ENCODE measurements around the gene TMEM175.

Gene TMEM175

DNA sequence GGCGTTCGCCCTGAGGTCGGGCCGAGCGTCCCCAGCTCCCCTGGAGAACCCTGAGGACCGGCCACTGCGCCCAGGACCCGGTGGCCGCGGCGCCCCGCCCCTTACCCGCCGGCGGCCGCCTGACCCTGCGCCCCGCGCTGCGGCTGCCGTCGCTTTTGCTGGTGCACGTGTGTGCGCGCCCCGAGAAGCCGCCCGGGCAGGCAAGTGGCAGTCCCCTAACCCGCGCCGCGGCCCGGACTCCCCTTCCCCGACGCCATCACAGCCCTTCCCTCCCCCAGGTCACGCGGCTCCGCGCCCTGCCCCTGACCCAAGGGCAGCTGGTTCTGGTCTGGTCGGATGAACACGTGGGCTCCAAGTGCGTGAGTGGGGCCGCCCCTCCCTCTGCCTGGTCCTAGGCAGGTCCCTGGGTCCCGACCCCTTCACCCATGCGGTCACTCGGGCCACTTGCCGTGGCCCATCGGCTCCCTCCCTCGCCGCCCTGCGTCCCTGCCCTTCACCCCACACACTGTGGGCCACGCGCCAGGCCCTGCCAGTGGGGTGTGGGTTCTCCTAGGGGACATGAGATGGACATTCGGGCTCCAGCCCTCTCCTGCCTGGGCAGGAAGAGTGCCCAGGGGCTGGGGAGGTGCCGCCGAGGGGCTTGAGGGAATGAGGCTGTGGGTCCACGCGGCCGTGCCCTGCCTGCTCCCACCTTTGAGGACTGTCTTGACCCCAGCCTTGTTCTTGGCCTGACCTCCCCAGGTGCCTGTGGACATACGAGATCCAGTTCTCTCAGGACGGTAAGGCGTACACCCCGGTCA, 71.2 kb downstream of the TMEM175 start:
- H3K27me3 ChIP-seq (ENCODE audit: control insufficient read depth in 5 of 5, insufficient read depth in 4 of 5, low read length in 5 of 5): peaks cover 47 to 68% (median 52%) of the 10 kb centered on the region in 5 donors
- H3K4me3 ChIP-seq (ENCODE audit: low read depth in 1 of 5, low read length in 5 of 5): no peak overlapping the region
- H3K9me3 ChIP-seq (ENCODE audit: control insufficient read depth in 5 of 5, low read length in 5 of 5): peaks cover 0 to 4% (median 0%) of the 10 kb centered on the region in 5 donors
- no peak overlapping the region for H3K27ac ChIP-seq (ENCODE audit: low read depth, low read length)
- no peaks in the 10 kb centered on the region for H3K36me3 ChIP-seq (ENCODE audit: control insufficient read depth in 5 of 5, insufficient read depth in 5 of 5, low read length in 5 of 5)
- peaks cover 0 to 26% (median 19%) of the 10 kb centered on the region in 5 donors for H3K4me1 ChIP-seq (ENCODE audit: control insufficient read depth in 5 of 5, insufficient read depth in 5 of 5, low read length in 5 of 5)
- no peak overlapping the region for H3K9ac ChIP-seq (ENCODE audit: low read length in 5 of 5)

DNA sequence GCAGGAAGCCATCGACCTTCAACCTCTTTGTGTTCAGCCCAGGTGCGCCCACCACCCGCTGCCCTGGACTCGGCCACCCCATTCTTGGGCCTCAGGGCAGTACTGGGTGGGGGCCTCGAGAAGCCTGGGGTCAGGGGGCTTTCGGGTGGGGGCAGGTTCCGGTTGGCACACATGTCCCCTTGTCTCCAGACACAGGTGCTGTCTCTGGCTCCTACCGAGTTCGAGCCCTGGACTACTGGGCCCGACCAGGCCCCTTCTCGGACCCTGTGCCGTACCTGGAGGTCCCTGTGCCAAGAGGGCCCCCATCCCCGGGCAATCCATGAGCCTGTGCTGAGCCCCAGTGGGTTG, 71.8 kb downstream of the TMEM175 start:
- Histone ChIP-seq H3K27me3 (ENCODE audit: control insufficient read depth in 5 of 5, insufficient read depth in 4 of 5, low read length in 5 of 5) (peaks cover 47 to 69% (median 55%) of the 10 kb centered on the region in 5 donors), H3K4me3 (ENCODE audit: low read depth in 1 of 5, low read length in 5 of 5) (no peak overlapping the region), H3K36me3 (ENCODE audit: control insufficient read depth in 5 of 5, insufficient read depth in 5 of 5, low read length in 5 of 5) (no peaks in the 10 kb centered on the region)

DNA sequence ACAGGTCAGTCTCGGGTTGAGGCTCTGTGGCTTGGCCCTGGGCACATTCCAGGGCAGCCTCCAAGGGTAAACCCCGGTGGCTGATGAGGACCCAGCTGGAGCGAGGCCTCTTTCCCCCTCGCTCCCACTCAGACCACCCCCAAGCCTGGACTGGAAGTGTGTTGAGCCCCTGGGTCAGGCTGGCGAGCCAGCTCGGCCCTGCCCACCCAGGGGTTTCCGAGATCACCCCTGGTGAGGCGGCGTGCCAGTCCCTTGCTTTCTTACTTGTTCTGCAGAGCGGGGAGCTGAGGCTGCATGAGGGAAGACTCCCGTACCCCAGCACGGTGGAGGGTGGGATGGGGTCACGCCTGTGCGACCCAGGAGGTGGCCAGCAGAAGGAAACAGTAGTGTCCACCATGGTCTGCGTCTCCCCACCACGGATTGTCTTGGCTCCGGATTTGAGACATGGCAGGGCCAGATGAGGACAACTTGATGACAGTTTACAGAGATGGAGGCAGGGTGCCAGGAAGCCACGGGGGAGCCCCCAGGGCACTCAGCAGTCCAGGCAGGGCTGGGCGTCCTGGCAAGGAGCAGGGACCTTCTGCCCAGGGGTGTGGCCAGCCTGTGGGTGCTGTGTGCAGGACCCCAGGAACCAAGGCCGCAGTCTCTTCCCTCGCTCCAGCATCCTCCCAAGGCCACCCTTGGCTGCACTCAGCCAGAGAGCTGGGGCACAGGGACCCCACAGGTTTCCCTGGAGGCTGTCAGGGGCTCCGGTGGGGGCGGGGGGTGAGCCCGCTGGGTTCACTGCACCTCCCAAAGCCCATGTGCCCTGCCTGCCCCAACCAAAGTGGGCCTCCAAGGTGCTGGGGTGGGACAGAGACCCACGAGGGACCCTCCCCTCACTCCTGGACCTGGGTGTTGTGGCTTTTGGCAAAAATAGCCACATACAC, 72.6 kb downstream of the TMEM175 start:
- Histone ChIP-seq H3K9me3 (ENCODE audit: control insufficient read depth in 5 of 5, low read length in 5 of 5) (peaks cover 0 to 4% (median 0%) of the 10 kb centered on the region in 5 donors), H3K4me3 (ENCODE audit: low read depth in 1 of 5, low read length in 5 of 5) (no peak overlapping the region), H3K27me3 (ENCODE audit: control insufficient read depth in 5 of 5, insufficient read depth in 4 of 5, low read length in 5 of 5) (peaks cover 46 to 65% (median 51%) of the 10 kb centered on the region in 5 donors), H3K4me1 (ENCODE audit: control insufficient read depth in 5 of 5, insufficient read depth in 5 of 5, low read length in 5 of 5) (peaks cover 0 to 35% (median 27%) of the 10 kb centered on the region in 5 donors), H3K36me3 (ENCODE audit: control insufficient read depth in 5 of 5, insufficient read depth in 5 of 5, low read length in 5 of 5) (no peaks in the 10 kb centered on the region), H3K9ac (ENCODE audit: low read length in 5 of 5) (peak overlapping the region in 1 of 5 donors; percentile 17), H3K27ac (ENCODE audit: low read depth, low read length) (no peak overlapping the region)

More for the DNA sequence above, 71.8 kb downstream of the TMEM175 start:
- peaks cover 0 to 4% (median 0%) of the 10 kb centered on the region in 5 donors for H3K9me3 ChIP-seq (ENCODE audit: control insufficient read depth in 5 of 5, low read length in 5 of 5)
- H3K4me1 ChIP-seq (ENCODE audit: control insufficient read depth in 5 of 5, insufficient read depth in 5 of 5, low read length in 5 of 5): peaks cover 0 to 31% (median 24%) of the 10 kb centered on the region in 5 donors
- H3K27ac ChIP-seq (ENCODE audit: low read depth, low read length): no peak overlapping the region
- no peak overlapping the region for H3K9ac ChIP-seq (ENCODE audit: low read length in 5 of 5)

DNA sequence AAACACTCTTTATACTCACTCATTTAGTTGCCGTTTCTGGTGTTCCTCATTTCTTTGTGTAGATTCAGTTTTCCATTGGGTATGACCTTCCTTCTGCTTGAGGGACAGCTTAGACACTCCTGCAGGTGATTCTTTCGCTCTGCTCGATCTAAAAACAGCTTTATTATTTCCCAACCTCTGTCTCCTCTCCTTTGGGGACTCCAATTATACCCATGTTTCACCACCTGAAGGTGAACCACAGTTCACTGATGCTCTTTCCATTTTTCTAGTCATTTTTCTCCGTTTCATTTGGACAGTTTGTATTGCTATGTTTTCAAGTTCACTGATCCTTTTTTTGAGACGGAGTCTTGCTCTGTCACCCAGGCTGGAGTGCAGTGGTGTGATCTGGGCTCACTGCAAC, 74.6 kb downstream of the TMEM175 start:
- no peaks in the 10 kb centered on the region for H3K36me3 ChIP-seq (ENCODE audit: control insufficient read depth in 5 of 5, insufficient read depth in 5 of 5, low read length in 5 of 5)
- H3K27ac ChIP-seq (ENCODE audit: low read depth, low read length): no peak overlapping the region
- H3K27me3 ChIP-seq (ENCODE audit: control insufficient read depth in 5 of 5, insufficient read depth in 4 of 5, low read length in 5 of 5): peaks cover 25 to 47% (median 32%) of the 10 kb centered on the region in 5 donors
- H3K4me3 ChIP-seq (ENCODE audit: low read depth in 1 of 5, low read length in 5 of 5): no peak overlapping the region
- H3K4me1 ChIP-seq (ENCODE audit: control insufficient read depth in 5 of 5, insufficient read depth in 5 of 5, low read length in 5 of 5): peaks cover 0 to 47% (median 39%) of the 10 kb centered on the region in 5 donors
- peaks cover 0 to 4% (median 0%) of the 10 kb centered on the region in 5 donors for H3K9me3 ChIP-seq (ENCODE audit: control insufficient read depth in 5 of 5, low read length in 5 of 5)
- H3K9ac ChIP-seq (ENCODE audit: low read length in 5 of 5): no peak overlapping the region

Measured in subcutaneous abdominal adipose tissue (tissue), 5 donors.